ENCODE results near the gene KRTAP19-5. TPM values are rescaled to one million over a fixed set of nuclear protein-coding genes. Genes with fewer than 3 reads are reported as not detected.

KRTAP19-5 gene
- polyA plus RNA-seq, 1 experiment: not detected

DNA sequence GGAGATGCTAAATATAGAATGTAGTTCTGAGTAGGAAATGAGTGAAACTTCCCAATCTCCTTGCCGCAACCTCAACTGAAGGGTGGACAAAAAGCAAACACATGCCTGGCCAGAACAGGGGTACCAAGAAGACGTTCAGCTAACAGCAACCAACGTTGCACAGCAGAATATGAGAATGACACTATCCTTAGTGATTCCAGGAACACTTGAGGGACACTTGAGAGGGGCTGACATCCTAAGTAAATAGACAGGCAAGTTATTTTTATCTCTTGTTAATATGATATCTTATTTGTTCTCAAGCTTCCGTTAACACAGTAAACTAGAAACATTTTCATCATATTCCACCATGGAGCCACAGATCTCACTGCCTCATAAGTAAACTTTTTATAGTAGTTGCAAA, 22.7 kb downstream of the KRTAP19-5 start:
- no peak for TF ChIP-seq CTCF (IDR thresholded peaks at IDR 0.05; ENCODE audit: insufficient read depth, low read depth, low read length)

GRCh38 chr21:30478004-30478403, 23.9 kb downstream of the KRTAP19-5 start:
- CTCF ChIA-PET: no interaction called here
- Histone ChIP-seq H3K36me3 (ENCODE audit: control insufficient read depth, insufficient read depth, low read length) (no peaks in the 10 kb centered on the region), H3K27me3 (ENCODE audit: control insufficient read depth, insufficient read depth, low read length) (no peaks in the 10 kb centered on the region), H3K4me3 (ENCODE audit: low read depth, low read length) (no peak overlapping the region)
- TF ChIP-seq CTCF (IDR thresholded peaks at IDR 0.05; ENCODE audit: insufficient read depth, low read depth, low read length): no peak
- DNase-seq (ENCODE audit: low read depth): no peak
- POLR2A ChIA-PET: no interaction called here

More for the DNA sequence above, 22.7 kb downstream of the KRTAP19-5 start:
- DNase-seq (ENCODE audit: low read depth): no peak
- Histone ChIP-seq H3K27me3 (ENCODE audit: control insufficient read depth, insufficient read depth, low read length) (no peaks in the 10 kb centered on the region), H3K4me3 (ENCODE audit: low read depth, low read length) (no peak overlapping the region), H3K36me3 (ENCODE audit: control insufficient read depth, insufficient read depth, low read length) (no peaks in the 10 kb centered on the region)
- POLR2A ChIA-PET: no interaction called here
- CTCF ChIA-PET: no interaction called here

GRCh38 chr21:30468900-30469714, 32.8 kb downstream of the KRTAP19-5 start:
- ChIA-PET POLR2A (no interaction called here), CTCF (no interaction called here)
- Histone ChIP-seq H3K27me3 (ENCODE audit: control insufficient read depth, insufficient read depth, low read length) (no peaks in the 10 kb centered on the region), H3K36me3 (ENCODE audit: control insufficient read depth, insufficient read depth, low read length) (no peaks in the 10 kb centered on the region), H3K4me3 (ENCODE audit: low read depth, low read length) (no peak overlapping the region)
- DNase-seq (ENCODE audit: low read depth): no peak
- TF ChIP-seq CTCF (IDR thresholded peaks at IDR 0.05; ENCODE audit: insufficient read depth, low read depth, low read length): no peak

DNA sequence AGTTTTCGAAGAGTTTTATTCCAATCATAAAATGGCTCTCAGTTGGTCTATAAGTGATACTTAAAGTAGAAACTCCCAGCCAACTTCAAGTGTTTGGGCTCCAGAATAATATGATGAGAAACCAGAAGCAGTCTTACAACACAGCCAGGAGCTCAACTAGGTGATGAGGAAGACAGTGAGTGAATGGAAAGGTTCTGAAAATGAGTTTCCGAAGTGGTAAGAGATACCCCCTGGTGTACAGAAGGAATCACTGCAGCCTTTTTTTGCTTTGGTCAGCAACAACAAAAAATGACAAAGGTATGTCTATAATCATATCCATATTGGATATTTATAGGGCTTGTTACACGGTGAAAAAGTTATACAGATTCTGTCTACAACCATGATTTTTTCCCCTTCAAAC, 38.2 kb downstream of the KRTAP19-5 start:
- ChIA-PET POLR2A (no interaction called here), CTCF (no interaction called here)
- no peaks in the 10 kb centered on the region for H3K36me3 ChIP-seq (ENCODE audit: control insufficient read depth, insufficient read depth, low read length)
- H3K4me3 ChIP-seq (ENCODE audit: low read depth, low read length): no peak overlapping the region
- DNase-seq (ENCODE audit: low read depth): no peak
- H3K27me3 ChIP-seq (ENCODE audit: control insufficient read depth, insufficient read depth, low read length): no peaks in the 10 kb centered on the region
- TF ChIP-seq CTCF (IDR thresholded peaks at IDR 0.05; ENCODE audit: insufficient read depth, low read depth, low read length): no peak

Small RNA genes within 50 kb of the gene (small RNA-seq; reads per million reads assigned to genes)
- not detected for gene AP000567.1 (ENCODE audit: insufficient read length, low read depth, low replicate concordance)
- not detected for gene KRTAP19-10P (ENCODE audit: insufficient read length, low read depth, low replicate concordance)
- gene KRTAP19-11P (ENCODE audit: insufficient read length, low read depth, low replicate concordance): not detected
- not detected for gene KRTAP19-9P (ENCODE audit: insufficient read length, low read depth, low replicate concordance)

Other genes with a start within 250 kb of the KRTAP19-5 start
- gene KRTAP24-1, start 219.2 kb downstream of the KRTAP19-5 start, polyA plus RNA-seq (2011; rRNA removed): not detected in 2 replicates
- not detected in 2 replicates for gene KRTAP25-1, start 212.6 kb downstream of the KRTAP19-5 start, polyA plus RNA-seq (2011; rRNA removed)
- not detected in 2 replicates for gene KRTAP26-1, start 181.8 kb downstream of the KRTAP19-5 start, polyA plus RNA-seq (2011; rRNA removed)
- gene KRTAP27-1, start 164.4 kb downstream of the KRTAP19-5 start, polyA plus RNA-seq (2011; rRNA removed): not detected in 2 replicates
- gene KRTAP23-1, start 153.5 kb downstream of the KRTAP19-5 start, polyA plus RNA-seq (2011; rRNA removed): not detected in 2 replicates
- gene KRTAP13-2, start 129.9 kb downstream of the KRTAP19-5 start, polyA plus RNA-seq (2011; rRNA removed): not detected in 2 replicates
- not detected in 2 replicates for gene KRTAP13-1, start 106.1 kb downstream of the KRTAP19-5 start, polyA plus RNA-seq (2011; rRNA removed)
- not detected in 2 replicates for gene KRTAP13-3, start 76.2 kb downstream of the KRTAP19-5 start, polyA plus RNA-seq (2011; rRNA removed)
- gene KRTAP13-4, start 71.9 kb downstream of the KRTAP19-5 start, polyA plus RNA-seq (2011; rRNA removed): not detected in 2 replicates
- gene KRTAP15-1, start 61.9 kb downstream of the KRTAP19-5 start, polyA plus RNA-seq (2011; rRNA removed): not detected in 2 replicates
- not detected in 2 replicates for gene KRTAP19-1, start 21.8 kb downstream of the KRTAP19-5 start, polyA plus RNA-seq (2011; rRNA removed)
- not detected in 2 replicates for gene KRTAP19-2, start 14.7 kb downstream of the KRTAP19-5 start, polyA plus RNA-seq (2011; rRNA removed)
- gene KRTAP19-3, start 10.1 kb downstream of the KRTAP19-5 start, polyA plus RNA-seq (2011; rRNA removed): not detected in 2 replicates
- not detected in 2 replicates for gene KRTAP19-4, start 5.0 kb downstream of the KRTAP19-5 start, polyA plus RNA-seq (2011; rRNA removed)
- not detected in 2 replicates for gene KRTAP19-6, start 39.7 kb upstream of the KRTAP19-5 start, polyA plus RNA-seq (2011; rRNA removed)
- not detected in 2 replicates for gene KRTAP19-7, start 59.2 kb upstream of the KRTAP19-5 start, polyA plus RNA-seq (2011; rRNA removed)
- gene KRTAP22-2, start 88.3 kb upstream of the KRTAP19-5 start, polyA plus RNA-seq (2011; rRNA removed): not detected in 2 replicates
- not detected in 2 replicates for gene KRTAP6-3, start 90.3 kb upstream of the KRTAP19-5 start, polyA plus RNA-seq (2011; rRNA removed)
- gene KRTAP6-2, start 96.8 kb upstream of the KRTAP19-5 start, polyA plus RNA-seq (2011; rRNA removed): not detected in 2 replicates
- not detected in 2 replicates for gene KRTAP22-1, start 98.9 kb upstream of the KRTAP19-5 start, polyA plus RNA-seq (2011; rRNA removed)
- not detected in 2 replicates for gene KRTAP6-1, start 111.8 kb upstream of the KRTAP19-5 start, polyA plus RNA-seq (2011; rRNA removed)
- gene KRTAP20-1, start 114.3 kb upstream of the KRTAP19-5 start, polyA plus RNA-seq (2011; rRNA removed): not detected in 2 replicates
- gene KRTAP20-4, start 118.5 kb upstream of the KRTAP19-5 start, polyA plus RNA-seq (2011; rRNA removed): not detected in 2 replicates
- not detected in 2 replicates for gene KRTAP20-2, start 133.1 kb upstream of the KRTAP19-5 start, polyA plus RNA-seq (2011; rRNA removed)
- gene KRTAP20-3, start 140.7 kb upstream of the KRTAP19-5 start, polyA plus RNA-seq (2011; rRNA removed): not detected in 2 replicates
- not detected in 2 replicates for gene KRTAP21-3, start 216.6 kb upstream of the KRTAP19-5 start, polyA plus RNA-seq (2011; rRNA removed)
- not detected in 2 replicates for gene KRTAP21-2, start 245.1 kb upstream of the KRTAP19-5 start, polyA plus RNA-seq (2011; rRNA removed)

Data from BJ (cell line).